Liver (tissue), 9 donors: ENCODE measurements around the gene LIMD2. TPM values are rescaled to one million over a fixed set of nuclear protein-coding genes. Genes with fewer than 3 reads are reported as not detected.

Experiments
- DNase-seq: peaks from one replicate; pipeline ENCODE4 v3.0.0-alpha.2; 2017; ENCODE audit warnings: low spot score
- H3K27ac ChIP-seq, 2 donors: one replicate each; pipeline ENCODE4 v1.7.0; 2013; ENCODE audit warnings: inconsistent platforms in 2 of 2, low read length in 2 of 2, control low read depth in 1 of 2, low read depth in 1 of 2, mild to moderate bottlenecking in 1 of 2
- H3K27me3 ChIP-seq, 4 donors: one replicate each; pipeline versions ENCODE4 v1.6.1 to v1.7.0; 2013; ENCODE audit warnings: low read length in 3 of 4, inconsistent platforms in 1 of 4, mild to moderate bottlenecking in 1 of 4, moderate library complexity in 1 of 4; ENCODE audit not compliant: control insufficient read depth in 4 of 4, insufficient read depth in 4 of 4
- H3K36me3 ChIP-seq, 4 donors: one replicate each; pipeline versions ENCODE4 v1.6.1 to v1.7.0; 2013; ENCODE audit warnings: low read length in 3 of 4, mild to moderate bottlenecking in 3 of 4, low read depth in 1 of 4, moderate library complexity in 1 of 4; ENCODE audit not compliant: control insufficient read depth in 4 of 4, insufficient read depth in 3 of 4
- H3K4me1 ChIP-seq, 4 donors: one replicate each; pipeline versions ENCODE4 v1.6.1 to v1.7.0; 2013; ENCODE audit warnings: low read length in 3 of 4, mild to moderate bottlenecking in 3 of 4, moderate library complexity in 1 of 4; ENCODE audit not compliant: control insufficient read depth in 4 of 4, insufficient read depth in 4 of 4
- H3K4me3 ChIP-seq, 3 donors: one replicate each; pipeline versions ENCODE4 v1.6.1 to v1.7.0; 2013; ENCODE audit warnings: low read length in 3 of 3, control low read depth in 1 of 3, low read depth in 1 of 3, mild to moderate bottlenecking in 1 of 3
- H3K9ac ChIP-seq, 2 donors: one replicate each; pipeline ENCODE4 v1.7.0; 2013; ENCODE audit warnings: low read length in 2 of 2, mild to moderate bottlenecking in 2 of 2, moderate library complexity in 2 of 2, control low read depth in 1 of 2, low read depth in 1 of 2
- H3K9me3 ChIP-seq, 4 donors: one replicate each; pipeline versions ENCODE4 v1.6.1 to v1.7.0; 2013; ENCODE audit warnings: low read length in 3 of 4; ENCODE audit not compliant: control insufficient read depth in 4 of 4
- EGR1 ChIP-seq, 2 donors: IDR thresholded peaks; 2 replicates each; pipeline ENCODE4 v1.6.1; 2016 to 2018; ENCODE audit warnings: antibody characterized with exemption in 2 of 2, low read depth in 2 of 2
- FOXA2 ChIP-seq: IDR thresholded peaks from 2 replicates; pipeline ENCODE4 v1.6.1; 2016; ENCODE audit warnings: antibody characterized with exemption
- HNF4A ChIP-seq, 2 donors: conservative IDR thresholded peaks; 2 replicates each; pipeline ENCODE4 v1.6.1; 2016; ENCODE audit warnings: antibody characterized with exemption in 2 of 2, mild to moderate bottlenecking in 2 of 2
- NR2F2 ChIP-seq: IDR thresholded peaks from 2 replicates; pipeline ENCODE4 v1.6.1; 2016; ENCODE audit warnings: antibody characterized with exemption
- RAD21 ChIP-seq, 2 donors: IDR thresholded peaks; 2 replicates each; pipeline ENCODE4 v1.6.1; 2016; ENCODE audit warnings: antibody characterized with exemption in 2 of 2, mild to moderate bottlenecking in 2 of 2
- REST ChIP-seq: IDR thresholded peaks from 2 replicates; pipeline ENCODE4 v1.6.1; 2016; ENCODE audit warnings: antibody characterized with exemption, mild to moderate bottlenecking
- RXRA ChIP-seq, 2 donors: IDR thresholded peaks; 2 replicates each; pipeline ENCODE4 v1.6.1; 2017 to 2018; ENCODE audit warnings: antibody characterized with exemption in 2 of 2, mild to moderate bottlenecking in 1 of 2
- SP1 ChIP-seq: IDR thresholded peaks from 2 replicates; pipeline ENCODE4 v1.6.1; 2018; ENCODE audit warnings: antibody characterized with exemption, mild to moderate bottlenecking
- TAF1 ChIP-seq: conservative IDR thresholded peaks from 2 replicates; pipeline ENCODE4 v1.6.1; 2016; ENCODE audit warnings: antibody characterized with exemption, mild to moderate bottlenecking
- ZBTB33 ChIP-seq: IDR thresholded peaks from 2 replicates; pipeline ENCODE4 v1.6.1; 2016; ENCODE audit warnings: antibody characterized with exemption
- WGBS: extraction: QIAGEN DNeasy Blood & Tissue Kit; methylation state at CpG from one replicate; pipeline ENCODE4 v1.1.7; 2013; 5-methylcytosine and 5-hydroxymethylcytosine counted together
- polyA plus RNA-seq, 2 donors: library from polyadenylated mRNA; stranded (reverse) in 1 of 2; unstranded in 1 of 2; fragments of 200-250 nt in 1 of 2; fragments of >200 nt in 1 of 2; fragmentation: Nextera tagmentation in 1 of 2; extraction: Ambion mirVana in 1 of 2; gene quantifications; one replicate each; pipeline versions ENCODE4 v1.2.1 to v1.2.3, GENCODE V29; 2013 to 2015
- total RNA-seq, 2 donors: library from RNA; depleted of rRNA; stranded (reverse); fragments of >200 nt; gene quantifications; one replicate each; pipeline ENCODE4 v1.2.3, GENCODE V29; 2014
- TF ChIP-seq, protein P1 (sequence below): fragments of 150-350 bp; IDR thresholded peaks from 2 replicates; pipeline ENCODE4 v1.5.1; 2017; ENCODE audit warnings: improper control_type of control experiment, low read depth, low read length; ENCODE audit not compliant: missing input control
- donor health status: healthy.
- donor health status: healthy.
- donor health status: healthy.
- donor health status: healthy.
- donor health status: healthy.

Gene LIMD2
- total and polyA plus RNA-seq, 4 donors: 5.9 to 24.2 (median 7.9) TPM

GRCh38 chr17:63714550-63715277 is 14.8 kb upstream of the LIMD2 start (continued):
- TF ChIP-seq REST: no peak

DNA sequence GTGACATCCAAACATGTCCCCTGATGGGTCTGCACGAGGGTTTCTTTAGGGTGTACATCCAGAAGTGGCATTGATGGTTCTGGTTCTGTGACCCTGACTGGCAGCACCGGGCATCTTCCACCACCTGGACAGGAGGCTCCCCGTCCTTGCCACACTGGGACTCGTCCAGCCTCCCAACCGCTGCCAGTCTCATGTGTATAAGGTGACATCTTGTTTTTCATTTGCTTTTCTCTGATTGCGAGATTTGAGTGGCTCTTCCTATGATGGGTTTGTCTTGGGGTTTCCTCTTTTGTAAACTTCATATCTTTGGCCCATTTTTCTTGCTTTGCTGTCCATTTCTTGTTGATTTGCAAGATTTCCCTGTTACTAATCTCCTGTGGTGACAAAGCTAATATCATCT is 9.2 kb upstream of the LIMD2 start:
- Histone ChIP-seq H3K9me3 (no peaks in the 10 kb centered on the region), H3K4me1 (no peaks in the 10 kb centered on the region), H3K27ac (no peak overlapping the region), H3K9ac (no peak overlapping the region), H3K36me3 (peaks cover 3 to 36% (median 25%) of the 10 kb centered on the region in 4 donors), H3K27me3 (no peaks in the 10 kb centered on the region), H3K4me3 (no peak overlapping the region)
- WGBS: 97% methylated on average over 6 of the region's 6 CpGs
- no peak for DNase-seq
- TF ChIP-seq HNF4A (conservative IDR thresholded peaks at IDR 0.05): no peak
- no peak for TF ChIP-seq RXRA (IDR thresholded peaks at IDR 0.05)
- no peak for TF ChIP-seq ZBTB33
- no peak for TF ChIP-seq FOXA2
- TF ChIP-seq, protein P1, sequence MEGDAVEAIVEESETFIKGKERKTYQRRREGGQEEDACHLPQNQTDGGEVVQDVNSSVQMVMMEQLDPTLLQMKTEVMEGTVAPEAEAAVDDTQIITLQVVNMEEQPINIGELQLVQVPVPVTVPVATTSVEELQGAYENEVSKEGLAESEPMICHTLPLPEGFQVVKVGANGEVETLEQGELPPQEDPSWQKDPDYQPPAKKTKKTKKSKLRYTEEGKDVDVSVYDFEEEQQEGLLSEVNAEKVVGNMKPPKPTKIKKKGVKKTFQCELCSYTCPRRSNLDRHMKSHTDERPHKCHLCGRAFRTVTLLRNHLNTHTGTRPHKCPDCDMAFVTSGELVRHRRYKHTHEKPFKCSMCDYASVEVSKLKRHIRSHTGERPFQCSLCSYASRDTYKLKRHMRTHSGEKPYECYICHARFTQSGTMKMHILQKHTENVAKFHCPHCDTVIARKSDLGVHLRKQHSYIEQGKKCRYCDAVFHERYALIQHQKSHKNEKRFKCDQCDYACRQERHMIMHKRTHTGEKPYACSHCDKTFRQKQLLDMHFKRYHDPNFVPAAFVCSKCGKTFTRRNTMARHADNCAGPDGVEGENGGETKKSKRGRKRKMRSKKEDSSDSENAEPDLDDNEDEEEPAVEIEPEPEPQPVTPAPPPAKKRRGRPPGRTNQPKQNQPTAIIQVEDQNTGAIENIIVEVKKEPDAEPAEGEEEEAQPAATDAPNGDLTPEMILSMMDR: no peak
- no peak for TF ChIP-seq NR2F2

- no peak overlapping the region for H3K27ac ChIP-seq
- DNase-seq: no peak
- H3K27me3 ChIP-seq: no peaks in the 10 kb centered on the region
- no peaks in the 10 kb centered on the region for H3K4me1 ChIP-seq
- WGBS: 94% methylated on average over 11 of the region's 11 CpGs
- no peak for TF ChIP-seq TAF1
- TF ChIP-seq REST: no peak
- TF ChIP-seq RAD21 (IDR thresholded peaks at IDR 0.05): no peak
- TF ChIP-seq ZBTB33: no peak
- no peak for TF ChIP-seq SP1
- TF ChIP-seq EGR1 (IDR thresholded peaks at IDR 0.05; ENCODE audit: low read depth in 2 of 2): no peak
- no peak overlapping the region for H3K9ac ChIP-seq
- H3K9me3 ChIP-seq: no peaks in the 10 kb centered on the region
- H3K36me3 ChIP-seq: peaks cover 3 to 41% (median 24%) of the 10 kb centered on the region in 4 donors
- H3K4me3 ChIP-seq: no peak overlapping the region
These were observed 7.2 kb upstream of the LIMD2 start for GRCh38 chr17:63707151-63707550.
